Brain pericyte (primary cell): ENCODE data around the gene PROCA1.
"Not testable (repeated sequence)": the region's sequence is repeated elsewhere in the genome, so short reads cannot be mapped to it uniquely, and the experiment has no call there.

ENCODE experiments used
- DNase-seq: peaks from one replicate; pipeline ENCODE4 v3.0.0-alpha.2; 2012; ENCODE audit warnings: low read depth, low spot score

PROCA1 gene

GRCh38 chr17:28725660-28726225 lies 14.1 kb upstream of the PROCA1 start:
- no peak for DNase-seq

GRCh38 chr17:28725166-28725659 lies 13.5 kb upstream of the PROCA1 start:
- DNase-seq: no peak

GRCh38 chr17:28724500-28725165 lies 12.9 kb upstream of the PROCA1 start:
- DNase-seq: no peak

- DNase-seq: not testable (repeated sequence)
Measured at GRCh38 chr17:28723836-28724499, 12.3 kb upstream of the PROCA1 start.

- no peak for DNase-seq
Measured at GRCh38 chr17:28723159-28723835, 11.6 kb upstream of the PROCA1 start.

- no peak for DNase-seq
Measured at GRCh38 chr17:28722417-28723158, 10.9 kb upstream of the PROCA1 start.

GRCh38 chr17:28720997-28721329 lies 9.3 kb upstream of the PROCA1 start:
- DNase-seq: not testable (repeated sequence)

- DNase-seq: no peak
Measured at GRCh38 chr17:28720247-28720996, 8.7 kb upstream of the PROCA1 start.

- no peak for DNase-seq
Measured at GRCh38 chr17:28719021-28719433, 7.3 kb upstream of the PROCA1 start.

- no peak for DNase-seq
Measured at GRCh38 chr17:28718333-28719020, 6.8 kb upstream of the PROCA1 start.

GRCh38 chr17:28717578-28718332 lies 6.1 kb upstream of the PROCA1 start, which contains the start of gene RAB34:
Gene RAB34, minus strand, starts transcription at chr17:28717868. Its CDS starts 602 bp downstream, at chr17:28717266.
- peak; percentile 61 for DNase-seq

GRCh38 chr17:28716740-28717577 lies 5.3 kb upstream of the PROCA1 start:
- no peak for DNase-seq

GRCh38 chr17:28715217-28715616 lies 3.5 kb upstream of the PROCA1 start:
- DNase-seq: no peak

- DNase-seq: no peak
Measured at GRCh38 chr17:28714281-28714680, 2.6 kb upstream of the PROCA1 start.

GRCh38 chr17:28712705-28713415 lies 1.2 kb upstream of the PROCA1 start:
- no peak for DNase-seq

- DNase-seq: no peak
Measured at GRCh38 chr17:28712032-28712704, 480 bp upstream of the PROCA1 start.
